CD4-positive, alpha-beta T cell (primary cell): ENCODE results near the gene HOPX. TPM values are rescaled to one million over a fixed set of nuclear protein-coding genes. Genes with fewer than 3 reads are reported as not detected.

Experiments
- ATAC-seq: fragments of 200-7000 bp; cut with Tn5 transposase; one replicate; pipeline ENCODE4 v1.10.0; 2022; ENCODE audit warnings: mild to moderate bottlenecking; ENCODE audit not compliant: poor library complexity
- CTCF ChIA-PET: fragments of 350-600 bp; sonication (Branson Sonifier 250); formaldehyde crosslinking; loops from one replicate; lab custom pipeline; 2021; ENCODE audit warnings: antibody characterized with exemption, inconsistent platforms; lab: Charles Lee
- POLR2A ChIA-PET: fragments of 350-600 bp; sonication (Branson Sonifier 250); formaldehyde crosslinking; loops from one replicate; lab custom pipeline; 2021; ENCODE audit warnings: antibody characterized with exemption, inconsistent platforms; lab: Charles Lee
- DNase-seq, 14 experiments: peaks; one replicate each; pipeline ENCODE4 v3.0.0-alpha.2; 2013 to 2020; ENCODE audit warnings: mixed read lengths in 2 of 14
- H3K27ac ChIP-seq, 2 donors: one replicate each; pipeline versions ENCODE4 v1.5.1 to v1.7.0; 2013; ENCODE audit warnings: low read length in 2 of 2, low read depth in 1 of 2, mild to moderate bottlenecking in 1 of 2
- H3K27me3 ChIP-seq, 2 experiments: 1 replicate in 1 of 2; 2 replicates in 1 of 2; pipeline versions ENCODE4 v1.6.1 to v1.7.0; 2013; ENCODE audit warnings: low read length in 2 of 2, control low read depth in 1 of 2, mild to moderate bottlenecking in 1 of 2, moderate library complexity in 1 of 2; ENCODE audit not compliant: insufficient read depth in 2 of 2, control insufficient read depth in 1 of 2
- H3K36me3 ChIP-seq: one replicate; pipeline ENCODE4 v1.6.1; 2013; ENCODE audit warnings: low read length, control low read depth; ENCODE audit not compliant: insufficient read depth
- H3K4me1 ChIP-seq: one replicate; pipeline ENCODE4 v1.6.1; 2013; ENCODE audit warnings: low read length, control low read depth; ENCODE audit not compliant: insufficient read depth
- H3K4me3 ChIP-seq: one replicate; pipeline ENCODE4 v1.5.1; 2013; ENCODE audit warnings: mild to moderate bottlenecking, low read length, moderate library complexity
- H3K9me3 ChIP-seq, 2 experiments: 1 replicate in 1 of 2; 2 replicates in 1 of 2; pipeline versions ENCODE4 v1.6.1 to v1.7.0; 2013; ENCODE audit warnings: low read length in 2 of 2, mild to moderate bottlenecking in 2 of 2, control low read depth in 1 of 2, moderate library complexity in 1 of 2; ENCODE audit not compliant: control insufficient read depth in 1 of 2, insufficient read depth in 1 of 2
- H3K27ac Mint-ChIP-seq: one replicate; pipeline ENCODE4 v1.8.0; 2020; ENCODE audit warnings: mixed read lengths
- H3K27me3 Mint-ChIP-seq: one replicate; pipeline ENCODE4 v1.8.0; 2021; ENCODE audit warnings: mixed read lengths
- H3K36me3 Mint-ChIP-seq: one replicate; pipeline ENCODE4 v1.8.0; 2021; ENCODE audit warnings: low read depth, mixed read lengths
- H3K4me1 Mint-ChIP-seq: one replicate; pipeline ENCODE4 v1.8.0; 2021; ENCODE audit warnings: low read depth, mixed read lengths
- H3K4me3 Mint-ChIP-seq: one replicate; pipeline ENCODE4 v1.8.0; 2020; ENCODE audit warnings: mild to moderate bottlenecking, mixed read lengths
- H3K9me3 Mint-ChIP-seq: one replicate; pipeline ENCODE4 v1.8.0; 2020; ENCODE audit warnings: mixed read lengths
- intact Hi-C, 2 experiments: fragments of 100-400 bp; cut with DNase I in 1 of 2; cut with micrococcal nuclease in 1 of 2; formaldehyde crosslinking; loops; one replicate each; pipeline versions ENCODE4 v1.15.1 to v1.9.0; 2023 to 2025; cut with DNase I, micrococcal nuclease
- total RNA-seq, 174 experiments: library from RNA in 2 of 174; stranded (reverse) in 2 of 174; gene quantifications; one replicate each; pipeline ENCODE4 v1.2.3 and lab custom pipeline; 2021 to 2026
- TF ChIP-seq, protein P1 (sequence below): fragments of 200-600 bp; IDR thresholded peaks from one replicate; pipeline ENCODE4 v1.8.0; 2022; ENCODE audit warnings: antibody characterized with exemption, mild to moderate bottlenecking

The HOPX gene
- total RNA-seq, 2 experiments from 2014 or later: 4.3 to 5.9 TPM

DNA sequence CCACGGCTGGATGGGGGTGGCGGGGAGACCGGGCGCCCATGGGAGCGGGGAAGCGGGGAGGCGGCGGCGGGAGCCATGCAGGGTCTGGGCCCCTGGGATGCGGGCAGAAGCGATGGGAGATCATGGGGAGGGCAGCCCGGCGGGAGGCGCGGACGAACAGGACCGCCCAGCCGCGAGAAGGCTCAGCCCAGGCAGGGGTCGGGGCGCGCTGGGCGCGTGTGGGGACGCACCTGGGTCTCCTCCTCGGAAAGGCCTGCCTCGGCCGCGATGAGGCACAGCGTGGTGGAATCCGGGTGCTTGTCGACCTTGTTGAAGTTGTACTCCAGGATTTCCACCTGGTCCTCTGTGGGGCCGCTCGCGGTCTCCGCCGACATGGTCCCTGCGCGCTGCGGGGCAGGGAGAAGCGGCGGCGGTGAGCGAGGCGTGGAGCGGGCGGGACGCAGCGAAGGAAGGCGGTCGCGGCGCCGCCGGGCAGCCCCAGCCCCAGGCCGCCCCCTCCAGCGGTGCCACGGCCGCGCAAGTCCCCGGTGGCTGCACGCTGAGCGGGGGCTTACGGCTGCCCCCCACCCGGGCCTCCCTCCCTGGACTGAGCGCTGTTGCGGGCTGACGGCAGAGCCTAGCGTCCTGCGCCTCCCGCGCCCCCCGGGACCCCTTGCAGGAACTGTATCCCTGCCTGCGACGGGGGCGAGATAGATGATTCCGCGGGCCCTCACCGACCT lies 25.3 kb downstream of the HOPX start:
- Mint-ChIP-seq H3K27ac (peak overlapping the region; percentile 44), H3K9me3 (no peaks in the 10 kb centered on the region), H3K27me3 (peaks cover 33% of the 10 kb centered on the region), H3K36me3 (no peaks in the 10 kb centered on the region), H3K4me1 (peaks cover 61% of the 10 kb centered on the region), H3K4me3 (peak overlapping the region; percentile 83)
- peak overlapping the region; percentile 62 for H3K4me3 ChIP-seq
- no peak overlapping the region for H3K27ac ChIP-seq
- peaks cover 40% of the 10 kb centered on the region for H3K4me1 ChIP-seq
- peak; percentile 50 for ATAC-seq
- ChIA-PET POLR2A (interaction anchor here (1.8 kb wide), 1 partner anchor 102 kb away, joined by 8 read pairs; no protein-coding TSS in a partner anchor), CTCF (no interaction called here)
- no peaks in the 10 kb centered on the region for H3K36me3 ChIP-seq
- DNase-seq: peak in 9 of 14 experiments; percentile 4 to 45 (median 17)
- intact Hi-C loops: loop anchor here in 1 of 2 experiments (5.0 kb wide), 1 partner anchor 142 kb away; no protein-coding TSS in a partner anchor
- H3K27me3 ChIP-seq: peaks cover 7 to 27% of the 10 kb centered on the region in 2 experiments
- TF ChIP-seq, protein P1, sequence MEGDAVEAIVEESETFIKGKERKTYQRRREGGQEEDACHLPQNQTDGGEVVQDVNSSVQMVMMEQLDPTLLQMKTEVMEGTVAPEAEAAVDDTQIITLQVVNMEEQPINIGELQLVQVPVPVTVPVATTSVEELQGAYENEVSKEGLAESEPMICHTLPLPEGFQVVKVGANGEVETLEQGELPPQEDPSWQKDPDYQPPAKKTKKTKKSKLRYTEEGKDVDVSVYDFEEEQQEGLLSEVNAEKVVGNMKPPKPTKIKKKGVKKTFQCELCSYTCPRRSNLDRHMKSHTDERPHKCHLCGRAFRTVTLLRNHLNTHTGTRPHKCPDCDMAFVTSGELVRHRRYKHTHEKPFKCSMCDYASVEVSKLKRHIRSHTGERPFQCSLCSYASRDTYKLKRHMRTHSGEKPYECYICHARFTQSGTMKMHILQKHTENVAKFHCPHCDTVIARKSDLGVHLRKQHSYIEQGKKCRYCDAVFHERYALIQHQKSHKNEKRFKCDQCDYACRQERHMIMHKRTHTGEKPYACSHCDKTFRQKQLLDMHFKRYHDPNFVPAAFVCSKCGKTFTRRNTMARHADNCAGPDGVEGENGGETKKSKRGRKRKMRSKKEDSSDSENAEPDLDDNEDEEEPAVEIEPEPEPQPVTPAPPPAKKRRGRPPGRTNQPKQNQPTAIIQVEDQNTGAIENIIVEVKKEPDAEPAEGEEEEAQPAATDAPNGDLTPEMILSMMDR: no peak
- no peaks in the 10 kb centered on the region for H3K9me3 ChIP-seq

DNA sequence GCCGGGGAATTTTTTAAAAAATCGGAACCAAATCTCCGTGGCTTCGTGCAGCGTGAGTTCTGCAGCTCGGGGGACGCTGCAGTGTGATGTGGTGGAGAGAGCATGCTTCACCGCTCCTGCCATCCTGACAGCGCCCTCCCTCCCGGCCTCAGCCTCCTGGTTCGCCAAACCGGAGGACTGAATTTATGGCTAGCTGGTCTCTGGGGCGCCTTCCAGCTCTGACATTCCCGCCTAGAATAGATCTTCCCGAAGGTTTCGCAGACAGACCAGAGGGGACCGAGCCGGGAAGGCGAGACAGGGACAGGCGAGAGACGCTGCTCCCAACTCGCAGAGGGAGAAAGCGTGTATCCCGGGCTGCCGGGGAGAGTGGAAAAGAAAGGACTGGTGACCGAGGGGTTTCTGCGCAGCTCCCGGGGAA lies 25.9 kb downstream of the HOPX start:
- Histone ChIP-seq H3K36me3 (no peaks in the 10 kb centered on the region), H3K4me1 (peaks cover 45% of the 10 kb centered on the region), H3K27ac (no peak overlapping the region), H3K27me3 (peaks cover 7 to 27% of the 10 kb centered on the region in 2 experiments), H3K4me3 (peak overlapping the region; percentile 62), H3K9me3 (no peaks in the 10 kb centered on the region)
- ATAC-seq: no peak
- ChIA-PET POLR2A (interaction anchor here (1.8 kb wide), 1 partner anchor 103 kb away, joined by 8 read pairs; no protein-coding TSS in a partner anchor), CTCF (no interaction called here)
- H3K4me1 Mint-ChIP-seq: peaks cover 63% of the 10 kb centered on the region
- H3K36me3 Mint-ChIP-seq: no peaks in the 10 kb centered on the region
- intact Hi-C loops: loop anchor here in 1 of 2 experiments (5.0 kb wide), 1 partner anchor 142 kb away; no protein-coding TSS in a partner anchor
- peak overlapping the region; percentile 72 for H3K4me3 Mint-ChIP-seq
- DNase-seq: peak in 6 of 14 experiments; percentile 13 to 40 (median 33)
- TF ChIP-seq, protein P1: no peak
- H3K27me3 Mint-ChIP-seq: peaks cover 33% of the 10 kb centered on the region
- peak overlapping the region; percentile 5 for H3K27ac Mint-ChIP-seq
- H3K9me3 Mint-ChIP-seq: no peaks in the 10 kb centered on the region

DNA sequence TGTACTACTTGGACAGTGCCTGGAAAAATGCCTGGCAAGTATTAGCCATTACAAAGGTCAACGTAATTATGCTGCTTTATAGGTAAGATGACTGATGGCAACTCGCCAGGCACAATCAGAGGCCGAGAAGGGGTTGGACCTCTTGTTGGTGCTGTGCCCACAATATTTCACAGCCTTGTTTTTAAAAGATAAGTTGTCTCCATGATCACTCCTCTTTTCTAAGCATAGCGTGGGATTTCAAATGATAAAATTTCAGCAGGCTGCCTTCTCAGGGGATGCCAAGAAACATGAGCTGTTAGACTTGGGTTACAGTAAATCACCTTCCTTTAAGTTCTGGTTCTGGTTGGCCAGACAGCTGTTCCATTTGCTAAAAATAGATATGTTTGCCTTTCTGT lies 26.9 kb downstream of the HOPX start:
- H3K27me3 Mint-ChIP-seq: peaks cover 27% of the 10 kb centered on the region
- DNase-seq (no peak), ATAC-seq (no peak)
- ChIA-PET POLR2A (interaction anchor here (0.6 to 1.8 kb wide), 2 partner anchors 8 to 104 kb away, joined by 3 to 8 read pairs; no protein-coding TSS in a partner anchor), CTCF (no interaction called here)
- Histone ChIP-seq H3K4me3 (no peak overlapping the region), H3K27ac (peak overlapping the region in 1 of 2 donors; percentile 1), H3K9me3 (no peaks in the 10 kb centered on the region), H3K4me1 (peaks cover 55% of the 10 kb centered on the region), H3K27me3 (peaks cover 7 to 27% of the 10 kb centered on the region in 2 experiments), H3K36me3 (no peaks in the 10 kb centered on the region)
- H3K4me1 Mint-ChIP-seq: peaks cover 72% of the 10 kb centered on the region
- intact Hi-C loops: no loop called here
- H3K4me3 Mint-ChIP-seq: peak overlapping the region; percentile 72
- peak overlapping the region; percentile 5 for H3K27ac Mint-ChIP-seq
- TF ChIP-seq, protein P1: no peak
- H3K9me3 Mint-ChIP-seq: no peaks in the 10 kb centered on the region
- no peaks in the 10 kb centered on the region for H3K36me3 Mint-ChIP-seq
